Thoracic aorta (tissue), 2 donors: ENCODE data around the gene FBXO38. TPM values are rescaled to one million over a fixed set of nuclear protein-coding genes. Genes with fewer than 3 reads are reported as not detected.

Experiments
- ATAC-seq: fragments of 150-250 bp; one replicate; pipeline ENCODE4 v1.8.0; 2017; ENCODE audit warnings: low read depth; ENCODE audit not compliant: insufficient number of reproducible peaks, low FRiP score
- DNase-seq: peaks from one replicate; pipeline ENCODE4 v3.0.0-alpha.2; 2020; ENCODE audit warnings: low spot score
- H3K27ac ChIP-seq, 2 donors: fragments of 200-600 bp; sonication (generic); 1 replicate in 1 of 2; 2 replicates in 1 of 2; pipeline ENCODE4 v1.5.1; 2016; ENCODE audit warnings: mild to moderate bottlenecking in 2 of 2, moderate library complexity in 2 of 2
- H3K27me3 ChIP-seq: fragments of 200-600 bp; sonication (generic); replicated peaks from 2 replicates; pipeline ENCODE4 v1.6.0; 2016; ENCODE audit warnings: mild to moderate bottlenecking; ENCODE audit not compliant: insufficient read depth
- H3K36me3 ChIP-seq: fragments of 200-600 bp; sonication (generic); one replicate; pipeline ENCODE4 v1.5.1; 2016
- H3K4me1 ChIP-seq, 2 donors: fragments of 200-600 bp; sonication (generic); 1 replicate in 1 of 2; 2 replicates in 1 of 2; pipeline versions ENCODE4 v1.5.1 to v1.6.0; 2016; ENCODE audit warnings: low read depth in 2 of 2, mild to moderate bottlenecking in 1 of 2; ENCODE audit not compliant: control insufficient read depth in 1 of 2
- H3K4me3 ChIP-seq: fragments of 200-600 bp; sonication (generic); 2 replicates; pipeline ENCODE4 v1.5.1; 2016; ENCODE audit warnings: mild to moderate bottlenecking
- H3K9me3 ChIP-seq: fragments of 200-600 bp; sonication (generic); 2 replicates; pipeline ENCODE4 v1.5.1; 2016
- CTCF ChIP-seq: fragments of 200-600 bp; sonication (generic); IDR thresholded peaks from one replicate; pipeline ENCODE4 v1.5.1; 2019; ENCODE audit warnings: antibody characterized with exemption
- total RNA-seq, 2 donors: library from RNA; depleted of rRNA; stranded (reverse); fragments of >200 nt; gene quantifications; one replicate each; pipeline versions ENCODE4 v1.1.0 to v1.2.3, GENCODE V29; 2016

FBXO38 gene
- total RNA-seq, 2 donors from 2014 or later = 33.7 to 121 TPM

GRCh38 chr5:148343603-148344487 is 39.9 kb upstream of the FBXO38 start:
- Histone ChIP-seq H3K4me3 (no peak overlapping the region), H3K27ac (no peak overlapping the region), H3K27me3 (no peaks in the 10 kb centered on the region), H3K36me3 (no peaks in the 10 kb centered on the region), H3K9me3 (no peaks in the 10 kb centered on the region), H3K4me1 (peaks cover 4 to 9% of the 10 kb centered on the region in 2 donors)
- ATAC-seq (no peak), DNase-seq (no peak)
- TF ChIP-seq CTCF = no peak

GRCh38 chr5:148347706-148348105 is 36.1 kb upstream of the FBXO38 start:
- DNase-seq (no peak), ATAC-seq (no peak)
- H3K9me3 ChIP-seq = no peaks in the 10 kb centered on the region
- no peak overlapping the region for H3K4me3 ChIP-seq
- no peaks in the 10 kb centered on the region for H3K36me3 ChIP-seq
- TF ChIP-seq CTCF = no peak
- no peaks in the 10 kb centered on the region for H3K27me3 ChIP-seq
- peaks cover 4 to 8% of the 10 kb centered on the region in 2 donors for H3K4me1 ChIP-seq
- H3K27ac ChIP-seq = no peak overlapping the region

GRCh38 chr5:148352696-148353095 is 31.1 kb upstream of the FBXO38 start:
- no peak for ATAC-seq
- no peaks in the 10 kb centered on the region for H3K4me1 ChIP-seq
- H3K9me3 ChIP-seq = no peaks in the 10 kb centered on the region
- H3K27me3 ChIP-seq = no peaks in the 10 kb centered on the region
- no peaks in the 10 kb centered on the region for H3K36me3 ChIP-seq
- no peak for TF ChIP-seq CTCF
- no peak overlapping the region for H3K4me3 ChIP-seq
- no peak overlapping the region for H3K27ac ChIP-seq
- DNase-seq = no peak

- ATAC-seq (no peak), DNase-seq (no peak)
- no peaks in the 10 kb centered on the region for H3K9me3 ChIP-seq
- H3K36me3 ChIP-seq = no peaks in the 10 kb centered on the region
- H3K27me3 ChIP-seq = no peaks in the 10 kb centered on the region
- H3K27ac ChIP-seq = no peak overlapping the region
- H3K4me1 ChIP-seq = no peaks in the 10 kb centered on the region
- no peak for TF ChIP-seq CTCF
- H3K4me3 ChIP-seq = no peak overlapping the region
Measured at GRCh38 chr5:148353634-148354033, 30.1 kb upstream of the FBXO38 start.

GRCh38 chr5:148364343-148364742 is 19.4 kb upstream of the FBXO38 start:
- DNase-seq (no peak), ATAC-seq (no peak)
- Histone ChIP-seq H3K36me3 (no peaks in the 10 kb centered on the region), H3K4me1 (no peaks in the 10 kb centered on the region), H3K27me3 (no peaks in the 10 kb centered on the region), H3K4me3 (no peak overlapping the region), H3K27ac (no peak overlapping the region), H3K9me3 (peaks cover 6% of the 10 kb centered on the region)
- no peak for TF ChIP-seq CTCF
